OCI-LY7 (cell line): ENCODE measurements around the gene FRAT2.
A peak's percentile ranks its signal among the peaks of the same experiment; 100 is the strongest.

Experiments used
- EZH2phosphoT487 ChIP-seq: fragments of 200-600 bp; sonication (generic); IDR thresholded peaks from 2 replicates; pipeline ENCODE4 v1.6.1; 2018; ENCODE audit warnings: low read depth, borderline replicate concordance, mild to moderate bottlenecking, mixed run types, antibody characterized with exemption, low read length, moderate library complexity, mixed read lengths
- TF ChIP-seq, protein P1 (sequence below): fragments of 200-600 bp; sonication (generic); conservative IDR thresholded peaks from 2 replicates; pipeline ENCODE4 v1.5.1; 2014; ENCODE audit warnings: mild to moderate bottlenecking, antibody characterized with exemption, low read length, moderate library complexity, mixed read lengths

DNA sequence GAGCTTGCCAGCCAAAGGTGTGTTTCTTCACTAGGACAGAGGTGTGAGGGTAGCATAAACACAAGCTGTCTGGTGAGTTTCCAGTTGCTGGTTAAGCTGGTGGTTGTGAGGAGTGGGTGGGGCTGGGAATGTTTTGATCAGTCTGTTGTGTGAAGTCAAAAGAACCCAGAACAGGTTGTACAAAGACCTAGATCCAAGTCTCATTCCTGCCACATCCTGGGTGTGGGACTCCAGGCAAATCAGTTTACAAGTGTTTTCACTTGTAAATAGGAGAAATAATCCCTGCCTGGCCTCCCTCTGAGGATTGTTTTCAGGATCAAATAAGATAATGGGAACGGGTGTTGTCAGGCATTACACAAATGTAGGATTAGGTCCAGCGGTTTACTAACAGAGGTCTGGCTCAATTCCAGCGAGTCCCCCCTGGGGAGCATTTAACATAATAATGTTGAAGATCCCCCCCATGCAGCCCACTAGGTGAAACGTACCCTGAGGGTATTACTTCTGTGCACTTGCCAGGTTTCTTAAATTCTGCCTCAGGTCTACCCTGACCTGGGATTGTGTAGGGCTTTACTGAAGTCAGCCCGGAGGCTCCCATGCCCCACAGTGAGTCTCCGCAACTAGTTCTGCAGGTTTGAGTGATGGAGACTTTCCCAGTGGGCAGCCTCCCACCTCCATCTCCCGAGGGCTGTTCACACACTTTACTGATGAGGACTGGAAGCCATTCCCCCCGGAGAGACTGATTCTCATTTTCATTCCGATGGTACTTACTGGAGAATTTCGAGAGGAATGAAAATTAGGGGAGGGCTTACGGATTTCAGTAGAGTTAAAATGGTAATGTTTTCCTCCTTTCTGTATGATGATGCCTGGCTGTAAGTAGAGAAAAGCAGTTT, 2.7 kb upstream of the FRAT2 start:
- TF ChIP-seq, protein P1, sequence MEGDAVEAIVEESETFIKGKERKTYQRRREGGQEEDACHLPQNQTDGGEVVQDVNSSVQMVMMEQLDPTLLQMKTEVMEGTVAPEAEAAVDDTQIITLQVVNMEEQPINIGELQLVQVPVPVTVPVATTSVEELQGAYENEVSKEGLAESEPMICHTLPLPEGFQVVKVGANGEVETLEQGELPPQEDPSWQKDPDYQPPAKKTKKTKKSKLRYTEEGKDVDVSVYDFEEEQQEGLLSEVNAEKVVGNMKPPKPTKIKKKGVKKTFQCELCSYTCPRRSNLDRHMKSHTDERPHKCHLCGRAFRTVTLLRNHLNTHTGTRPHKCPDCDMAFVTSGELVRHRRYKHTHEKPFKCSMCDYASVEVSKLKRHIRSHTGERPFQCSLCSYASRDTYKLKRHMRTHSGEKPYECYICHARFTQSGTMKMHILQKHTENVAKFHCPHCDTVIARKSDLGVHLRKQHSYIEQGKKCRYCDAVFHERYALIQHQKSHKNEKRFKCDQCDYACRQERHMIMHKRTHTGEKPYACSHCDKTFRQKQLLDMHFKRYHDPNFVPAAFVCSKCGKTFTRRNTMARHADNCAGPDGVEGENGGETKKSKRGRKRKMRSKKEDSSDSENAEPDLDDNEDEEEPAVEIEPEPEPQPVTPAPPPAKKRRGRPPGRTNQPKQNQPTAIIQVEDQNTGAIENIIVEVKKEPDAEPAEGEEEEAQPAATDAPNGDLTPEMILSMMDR, result no peak
- 0 out of 2 replicates have a peak, but pooled peaks have one; percentile 7 for TF ChIP-seq EZH2phosphoT487
